Peyer's patch (tissue), 4 donors: ENCODE measurements around the gene SZRD1. TPM values are rescaled to one million over a fixed set of nuclear protein-coding genes. Genes with fewer than 3 reads are reported as not detected.
A peak's percentile ranks its signal among the peaks of the same experiment; 100 is the strongest.

Source experiments
- DNase-seq, 3 donors: peaks; one replicate each; pipeline ENCODE4 v3.0.0-alpha.2; 2017 to 2019
- H3K27ac ChIP-seq, 4 donors: fragments of 200-600 bp; sonication (generic); one replicate each; pipeline ENCODE4 v1.5.1; 2016 to 2019
- H3K27me3 ChIP-seq, 2 donors: fragments of 200-600 bp; sonication (generic); one replicate each; pipeline ENCODE4 v1.5.1; 2019
- H3K36me3 ChIP-seq, 3 donors: fragments of 200-600 bp; sonication (generic); one replicate each; pipeline ENCODE4 v1.5.1; 2016 to 2019
- H3K4me1 ChIP-seq, 4 donors: fragments of 200-600 bp; sonication (generic); one replicate each; pipeline ENCODE4 v1.5.1; 2016 to 2019
- H3K4me3 ChIP-seq, 4 donors: fragments of 200-600 bp; sonication (generic); 1 replicate in 3 of 4; 2 replicates in 1 of 4; pipeline ENCODE4 v1.5.1; 2016 to 2019; ENCODE audit warnings: mild to moderate bottlenecking in 1 of 4
- H3K9me3 ChIP-seq, 4 donors: fragments of 200-600 bp; sonication (generic); one replicate each; pipeline ENCODE4 v1.5.1; 2016 to 2019; ENCODE audit warnings: mild to moderate bottlenecking in 1 of 4
- POLR2A ChIP-seq, 2 donors: fragments of 450-650 bp; IDR thresholded peaks; one replicate each; pipeline ENCODE4 v1.5.1; 2017; ENCODE audit warnings: antibody characterized with exemption in 2 of 2, mild to moderate bottlenecking in 2 of 2, moderate library complexity in 2 of 2
- total RNA-seq, 4 donors: library from RNA; depleted of rRNA; stranded (reverse); fragments of >200 nt; gene quantifications; one replicate each; pipeline ENCODE4 v1.1.0, GENCODE V29; 2016
- TF ChIP-seq, protein P1 (sequence below), 6 experiments: fragments of 450-650 bp in 4 of 6; fragments of 200-600 bp in 2 of 6; sonication (generic) in 1 of 6; IDR thresholded peaks; one replicate each; pipeline ENCODE4 v1.5.1; 2017 to 2019; ENCODE audit warnings: antibody characterized with exemption in 6 of 6, mild to moderate bottlenecking in 3 of 6, moderate library complexity in 1 of 6

Gene SZRD1
- total RNA-seq, 4 donors from 2014 or later, result 52.0 to 59.5 (median 57.4) TPM

DNA sequence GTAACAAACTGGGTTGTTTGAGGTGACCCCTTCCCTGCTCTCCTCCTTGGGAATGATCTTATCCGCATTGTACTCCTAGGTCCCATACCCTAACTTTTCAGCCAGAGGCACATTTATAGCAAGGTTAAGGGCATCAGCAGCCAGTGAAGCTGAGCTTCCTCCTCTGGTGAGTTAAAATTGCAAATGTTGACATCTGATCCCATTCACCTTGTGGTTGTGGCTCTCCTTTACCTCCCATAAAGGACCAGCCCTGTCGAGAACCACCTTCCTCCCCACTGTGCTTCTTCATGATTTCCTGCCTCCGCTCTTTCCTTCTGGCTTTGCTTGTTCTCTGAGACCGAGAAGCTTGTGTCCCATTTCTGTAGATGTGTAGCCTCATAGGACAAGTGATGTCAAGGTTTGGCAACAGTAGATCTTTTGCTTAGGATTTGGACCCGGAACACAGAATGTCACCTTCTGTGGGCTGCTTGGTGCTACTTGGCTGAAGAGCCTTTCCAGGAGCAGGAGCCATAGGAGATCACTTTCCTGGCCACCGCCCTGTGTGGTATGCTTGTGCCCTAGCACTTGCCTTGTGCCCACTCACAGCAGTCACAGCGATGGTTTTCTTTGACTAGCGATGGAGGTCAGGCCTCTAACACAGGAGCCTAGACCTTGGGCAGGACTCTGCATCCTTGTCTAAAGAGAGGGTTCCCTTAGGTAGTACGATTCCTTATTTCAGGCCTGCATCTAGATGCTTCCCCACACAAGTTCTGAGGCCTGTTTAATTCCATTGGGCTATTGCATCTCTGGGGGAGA, 18.8 kb downstream of the SZRD1 start:
- Histone ChIP-seq H3K27me3 (no peaks in the 10 kb centered on the region), H3K27ac (peak overlapping the region in 2 of 4 donors; percentile 61 to 69), H3K4me1 (peaks cover 7 to 48% (median 17%) of the 10 kb centered on the region in 4 donors), H3K4me3 (no peak overlapping the region), H3K9me3 (no peaks in the 10 kb centered on the region), H3K36me3 (no peaks in the 10 kb centered on the region)
- no peak for DNase-seq
- TF ChIP-seq, protein P1, sequence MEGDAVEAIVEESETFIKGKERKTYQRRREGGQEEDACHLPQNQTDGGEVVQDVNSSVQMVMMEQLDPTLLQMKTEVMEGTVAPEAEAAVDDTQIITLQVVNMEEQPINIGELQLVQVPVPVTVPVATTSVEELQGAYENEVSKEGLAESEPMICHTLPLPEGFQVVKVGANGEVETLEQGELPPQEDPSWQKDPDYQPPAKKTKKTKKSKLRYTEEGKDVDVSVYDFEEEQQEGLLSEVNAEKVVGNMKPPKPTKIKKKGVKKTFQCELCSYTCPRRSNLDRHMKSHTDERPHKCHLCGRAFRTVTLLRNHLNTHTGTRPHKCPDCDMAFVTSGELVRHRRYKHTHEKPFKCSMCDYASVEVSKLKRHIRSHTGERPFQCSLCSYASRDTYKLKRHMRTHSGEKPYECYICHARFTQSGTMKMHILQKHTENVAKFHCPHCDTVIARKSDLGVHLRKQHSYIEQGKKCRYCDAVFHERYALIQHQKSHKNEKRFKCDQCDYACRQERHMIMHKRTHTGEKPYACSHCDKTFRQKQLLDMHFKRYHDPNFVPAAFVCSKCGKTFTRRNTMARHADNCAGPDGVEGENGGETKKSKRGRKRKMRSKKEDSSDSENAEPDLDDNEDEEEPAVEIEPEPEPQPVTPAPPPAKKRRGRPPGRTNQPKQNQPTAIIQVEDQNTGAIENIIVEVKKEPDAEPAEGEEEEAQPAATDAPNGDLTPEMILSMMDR (IDR thresholded peaks at IDR 0.05), result no peak
- TF ChIP-seq POLR2A (IDR thresholded peaks at IDR 0.05), result no peak

DNA sequence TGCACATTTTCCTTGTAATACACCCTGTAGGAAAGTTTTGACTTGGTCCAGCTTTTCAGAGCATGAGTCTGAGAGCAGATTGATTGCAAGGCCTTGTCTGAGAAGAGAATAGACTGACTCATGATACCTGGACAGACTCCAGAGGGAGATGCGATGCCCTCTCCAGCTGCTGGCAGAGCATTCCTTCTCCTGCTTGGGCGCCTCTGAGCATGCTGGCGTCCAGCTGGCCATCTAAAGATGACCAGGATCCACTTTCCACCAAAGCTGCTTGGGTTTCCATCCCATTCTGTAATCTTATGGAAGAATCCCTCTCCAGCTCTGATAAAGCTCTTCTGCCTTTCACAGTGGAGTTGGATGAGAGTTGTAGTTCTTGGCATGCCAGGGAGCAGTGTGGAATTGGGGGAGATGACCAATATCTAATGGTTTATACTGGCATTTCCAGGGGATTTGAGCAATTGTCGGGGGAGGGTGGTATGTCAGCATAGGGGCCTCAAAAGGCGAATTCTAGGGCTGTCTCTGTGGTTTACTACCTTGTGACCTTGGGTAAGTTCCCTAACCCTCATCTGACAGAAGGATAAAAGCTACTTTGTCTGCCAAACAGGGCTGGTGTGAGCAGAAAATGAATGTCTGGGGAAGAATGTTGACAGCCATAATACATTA, 19.5 kb downstream of the SZRD1 start:
- no peak for DNase-seq
- no peaks in the 10 kb centered on the region for H3K9me3 ChIP-seq
- H3K27ac ChIP-seq, result peak overlapping the region in 3 of 4 donors; percentile 40 to 69 (median 61)
- no peaks in the 10 kb centered on the region for H3K36me3 ChIP-seq
- TF ChIP-seq, protein P1 (IDR thresholded peaks at IDR 0.05), result no peak
- TF ChIP-seq POLR2A (IDR thresholded peaks at IDR 0.05), result no peak
- peaks cover 7 to 51% (median 17%) of the 10 kb centered on the region in 4 donors for H3K4me1 ChIP-seq
- peak overlapping the region in 2 of 4 donors; percentile 32 to 34 for H3K4me3 ChIP-seq
- H3K27me3 ChIP-seq, result no peaks in the 10 kb centered on the region

DNA sequence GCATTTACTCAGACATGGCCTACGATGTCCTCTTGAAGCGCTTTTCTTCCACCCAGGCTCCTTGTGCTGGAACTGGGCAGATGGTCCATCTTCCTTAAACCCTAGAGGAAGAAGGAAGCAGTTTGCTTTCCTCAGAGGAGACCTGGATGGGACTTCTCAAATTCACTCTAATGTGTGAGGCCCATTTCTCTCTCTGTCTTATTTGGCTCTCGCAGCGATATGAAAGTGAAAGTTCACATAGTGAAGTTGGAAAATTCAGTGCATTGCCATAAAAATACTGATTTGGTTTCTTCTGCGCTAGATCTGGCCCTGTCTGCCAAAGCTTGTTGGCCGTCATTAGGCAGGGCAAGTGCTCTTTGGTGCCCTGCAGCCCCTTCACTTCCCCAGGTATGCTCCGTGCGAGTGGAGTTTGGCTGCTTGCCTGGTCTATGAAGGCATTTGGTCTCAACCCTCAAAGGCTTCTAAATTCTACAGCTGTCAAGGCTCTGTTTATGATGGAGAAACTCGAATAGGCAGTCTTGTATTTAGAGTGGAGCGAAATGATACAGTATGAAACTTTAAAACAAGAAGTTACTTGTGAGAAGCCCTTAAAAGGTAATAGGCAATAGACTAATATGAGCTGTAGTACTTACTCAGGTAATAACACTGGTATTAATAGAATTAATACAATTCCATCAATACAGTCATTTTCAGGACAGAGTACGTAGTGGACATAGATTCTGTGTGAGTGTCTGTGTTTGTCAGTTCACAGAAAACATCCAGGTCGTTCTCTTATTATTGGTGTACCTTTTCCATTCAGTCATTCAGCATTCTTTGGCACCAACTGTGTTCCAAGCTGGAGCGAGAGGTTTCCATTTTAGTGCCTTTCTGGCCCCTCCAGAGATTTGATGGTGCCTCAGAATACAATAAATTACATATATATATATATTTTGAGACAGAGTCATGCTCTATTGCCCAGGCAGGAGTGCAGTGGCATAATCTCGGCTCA, 20.5 kb downstream of the SZRD1 start:
- H3K36me3 ChIP-seq, result no peaks in the 10 kb centered on the region
- no peak for TF ChIP-seq POLR2A (IDR thresholded peaks at IDR 0.05)
- TF ChIP-seq, protein P1 (IDR thresholded peaks at IDR 0.05), result no peak
- no peaks in the 10 kb centered on the region for H3K27me3 ChIP-seq
- DNase-seq, result no peak
- peaks cover 7 to 60% (median 17%) of the 10 kb centered on the region in 4 donors for H3K4me1 ChIP-seq
- H3K27ac ChIP-seq, result peak overlapping the region; percentile 40 to 71 (median 65)
- H3K4me3 ChIP-seq, result peak overlapping the region in 3 of 4 donors; percentile 24 to 34 (median 32)
- H3K9me3 ChIP-seq, result no peaks in the 10 kb centered on the region

DNA sequence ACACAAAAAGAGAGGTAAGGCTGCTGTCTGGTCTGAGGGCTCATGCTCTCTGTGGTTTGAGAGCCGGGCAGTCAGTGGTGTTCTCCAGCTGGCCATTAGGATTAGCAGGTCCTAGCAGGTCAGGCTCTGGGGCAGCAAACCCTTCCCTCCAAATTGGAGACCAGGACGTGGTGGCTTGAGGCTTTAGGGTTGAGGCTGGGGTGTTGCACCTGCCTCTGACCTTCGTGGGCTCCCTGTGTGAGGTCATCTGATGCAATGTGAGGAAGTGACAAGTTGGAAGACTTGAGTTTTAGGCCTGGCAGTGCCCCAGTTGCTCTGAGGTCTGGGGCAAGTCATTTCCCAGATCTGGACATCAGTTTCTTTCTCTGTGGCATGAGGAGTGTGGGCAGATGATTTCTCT, 24.4 kb downstream of the SZRD1 start:
- no peak overlapping the region for H3K4me3 ChIP-seq
- no peak for DNase-seq
- no peaks in the 10 kb centered on the region for H3K27me3 ChIP-seq
- H3K9me3 ChIP-seq, result no peaks in the 10 kb centered on the region
- no peak for TF ChIP-seq POLR2A (IDR thresholded peaks at IDR 0.05)
- TF ChIP-seq, protein P1 (IDR thresholded peaks at IDR 0.05), result no peak
- H3K27ac ChIP-seq, result no peak overlapping the region
- H3K4me1 ChIP-seq, result peaks cover 2 to 51% (median 10%) of the 10 kb centered on the region in 4 donors
- peaks cover 0 to 33% (median 0%) of the 10 kb centered on the region in 3 donors for H3K36me3 ChIP-seq
